HEK293 (cell line): ENCODE results near the gene CEP41.

Experiments used
- CTCF ChIA-PET: fragments of 350-600 bp; formaldehyde crosslinking; extraction: SDS; loops from one replicate; lab custom pipeline; 2021; ENCODE audit warnings: antibody characterized with exemption; lab: Yijun Ruan, JAX
- POLR2A ChIA-PET: fragments of 300-600 bp; formaldehyde crosslinking; extraction: SDS; loops from one replicate; lab custom pipeline; 2020; ENCODE audit warnings: antibody characterized with exemption, inconsistent platforms; lab: Yijun Ruan, JAX
- H3K27ac ChIP-seq: fragments of 200-500 bp; sonication (Bioruptor generic); 2 replicates; pipeline ENCODE4 v1.5.1; 2014; ENCODE audit warnings: low read depth, low read length, control low read depth, inconsistent platforms; ENCODE audit errors: extremely low read depth
- H3K36me3 ChIP-seq, 2 experiments: fragments of 200-500 bp in 1 of 2; sonication (Bioruptor generic) in 1 of 2; 1 replicate in 1 of 2; 2 replicates in 1 of 2; pipeline ENCODE4 v1.5.1; 2014 to 2017; ENCODE audit warnings: inconsistent platforms in 2 of 2, low read length in 2 of 2; ENCODE audit not compliant: control insufficient read depth in 2 of 2, insufficient read depth in 1 of 2
- H3K4me1 ChIP-seq: fragments of 200-500 bp; sonication (Bioruptor generic); 2 replicates; pipeline ENCODE4 v1.5.1; 2014; ENCODE audit warnings: mild to moderate bottlenecking, low read length, inconsistent platforms; ENCODE audit not compliant: control insufficient read depth, insufficient read depth
- H3K4me3 ChIP-seq: 2 replicates; pipeline ENCODE4 v1.5.1; 2011; ENCODE audit warnings: low read depth, mild to moderate bottlenecking, control low read depth, low read length, moderate library complexity
- H3K9me3 ChIP-seq: fragments of 200-500 bp; sonication (Bioruptor generic); 2 replicates; pipeline ENCODE4 v1.5.1; 2014; ENCODE audit warnings: low read depth, low read length, inconsistent platforms; ENCODE audit not compliant: control insufficient read depth, insufficient read depth
- BCL11A ChIP-seq: fragments of 450-650 bp; formaldehyde crosslinking; IDR thresholded peaks from 2 replicates; pipeline ENCODE4 v1.5.1; 2016; ENCODE audit warnings: low read depth, missing biosample characterization, missing genetic modification characterization
- GLI4 ChIP-seq: fragments of 450-650 bp; formaldehyde crosslinking; IDR thresholded peaks from 2 replicates; pipeline ENCODE4 v1.5.1; 2016; ENCODE audit warnings: missing biosample characterization, missing genetic modification characterization
- GLIS1 ChIP-seq: fragments of 450-650 bp; formaldehyde crosslinking; IDR thresholded peaks from 2 replicates; pipeline ENCODE4 v1.5.1; 2016; ENCODE audit warnings: missing biosample characterization, missing genetic modification characterization
- KLF9 ChIP-seq: fragments of 450-650 bp; formaldehyde crosslinking; IDR thresholded peaks from 2 replicates; pipeline ENCODE4 v1.5.1; 2016; ENCODE audit warnings: missing biosample characterization, missing genetic modification characterization, low read depth
- SCRT2 ChIP-seq: fragments of 450-650 bp; formaldehyde crosslinking; IDR thresholded peaks from 2 replicates; pipeline ENCODE4 v1.5.1; 2016; ENCODE audit warnings: missing biosample characterization, missing genetic modification characterization
- YY2 ChIP-seq: fragments of 450-650 bp; formaldehyde crosslinking; IDR thresholded peaks from 2 replicates; pipeline ENCODE4 v1.5.1; 2016; ENCODE audit warnings: missing biosample characterization, missing genetic modification characterization
- ZBTB26 ChIP-seq: fragments of 450-650 bp; formaldehyde crosslinking; optimal IDR thresholded peaks from 2 replicates; pipeline ENCODE3; 2016; ENCODE audit warnings: missing biosample characterization, mild to moderate bottlenecking, missing genetic modification characterization
- ZFHX2 ChIP-seq: fragments of 450-650 bp; formaldehyde crosslinking; conservative IDR thresholded peaks from 2 replicates; pipeline ENCODE4 v1.5.1; 2016; ENCODE audit warnings: missing biosample characterization, missing genetic modification characterization
- ZIC2 ChIP-seq: fragments of 450-650 bp; formaldehyde crosslinking; IDR thresholded peaks from 2 replicates; pipeline ENCODE4 v1.5.1; 2016; ENCODE audit warnings: missing biosample characterization, missing genetic modification characterization
- ZNF138 ChIP-seq: fragments of 450-650 bp; formaldehyde crosslinking; IDR thresholded peaks from 2 replicates; pipeline ENCODE4 v1.5.1; 2016; ENCODE audit warnings: missing biosample characterization, missing genetic modification characterization, borderline replicate concordance
- ZNF140 ChIP-seq: fragments of 450-650 bp; formaldehyde crosslinking; IDR thresholded peaks from 2 replicates; pipeline ENCODE4 v1.5.1; 2016; ENCODE audit warnings: missing biosample characterization, missing genetic modification characterization
- ZNF16 ChIP-seq: fragments of 450-650 bp; formaldehyde crosslinking; IDR thresholded peaks from 2 replicates; pipeline ENCODE4 v1.5.1; 2016; ENCODE audit warnings: low read depth, missing biosample characterization, missing genetic modification characterization
- ZNF19 ChIP-seq: fragments of 450-650 bp; formaldehyde crosslinking; IDR thresholded peaks from 2 replicates; pipeline ENCODE4; 2016; ENCODE audit warnings: missing biosample characterization, missing genetic modification characterization, low read depth
- ZNF24 ChIP-seq: fragments of 450-650 bp; formaldehyde crosslinking; IDR thresholded peaks from 2 replicates; pipeline ENCODE4 v1.5.1; 2016; ENCODE audit warnings: missing biosample characterization, missing genetic modification characterization
- ZNF391 ChIP-seq: fragments of 450-650 bp; formaldehyde crosslinking; IDR thresholded peaks from 2 replicates; pipeline ENCODE4 v1.5.1; 2016; ENCODE audit warnings: low read depth, missing biosample characterization, missing genetic modification characterization, borderline replicate concordance
- ZNF488 ChIP-seq: fragments of 450-650 bp; formaldehyde crosslinking; IDR thresholded peaks from 2 replicates; pipeline ENCODE4 v1.5.1; 2016; ENCODE audit warnings: missing biosample characterization, missing genetic modification characterization
- ZNF629 ChIP-seq: fragments of 450-650 bp; formaldehyde crosslinking; IDR thresholded peaks from 2 replicates; pipeline ENCODE4 v1.5.1; 2017; ENCODE audit warnings: missing biosample characterization, missing genetic modification characterization
- ZNF654 ChIP-seq: fragments of 450-650 bp; formaldehyde crosslinking; IDR thresholded peaks from 2 replicates; pipeline ENCODE4 v1.5.1; 2016; ENCODE audit warnings: low read depth, missing biosample characterization, missing genetic modification characterization
- ZNF664 ChIP-seq: fragments of 450-650 bp; formaldehyde crosslinking; IDR thresholded peaks from 2 replicates; pipeline ENCODE4 v1.5.1; 2016; ENCODE audit warnings: missing biosample characterization, missing genetic modification characterization
- ZNF776 ChIP-seq: fragments of 450-650 bp; formaldehyde crosslinking; IDR thresholded peaks from 2 replicates; pipeline ENCODE4 v1.5.0; 2017; ENCODE audit warnings: missing biosample characterization, missing genetic modification characterization, borderline replicate concordance
- ZSCAN16 ChIP-seq: fragments of 450-650 bp; formaldehyde crosslinking; IDR thresholded peaks from 2 replicates; pipeline ENCODE4 v1.5.1; 2016; ENCODE audit warnings: missing biosample characterization, missing genetic modification characterization
- ZSCAN23 ChIP-seq: fragments of 450-650 bp; formaldehyde crosslinking; IDR thresholded peaks from 2 replicates; pipeline ENCODE4 v1.5.1; 2016; ENCODE audit warnings: missing biosample characterization, missing genetic modification characterization

Gene CEP41

GRCh38 chr7:130430115-130430514 is 10.7 kb downstream of the CEP41 start (continued):
- no peak for TF ChIP-seq YY2 (tag by site-specific recombination)
- no peak for TF ChIP-seq BCL11A
- TF ChIP-seq ZNF488 (tag by site-specific recombination), result no peak

GRCh38 chr7:130429019-130429418 is 11.8 kb downstream of the CEP41 start:
- Histone ChIP-seq H3K27ac (no peak overlapping the region), H3K36me3 (no peaks in the 10 kb centered on the region; a peak in 1 of 3 replicates), H3K4me1 (peaks cover 5% of the 10 kb centered on the region; the same call in 1 of the 2 replicates), H3K4me3 (no peak overlapping the region), H3K9me3 (no peaks in the 10 kb centered on the region)
- ChIA-PET POLR2A (interaction anchor here (0.6 kb wide), 1 partner anchor 765 kb away, joined by 3 read pairs; no protein-coding TSS in a partner anchor), CTCF (no interaction called here)
- TF ChIP-seq ZIC2 (tag by site-specific recombination), result peak; percentile 92
- TF ChIP-seq SCRT2 (tag by site-specific recombination), result no peak

GRCh38 chr7:130426564-130426963 is 14.3 kb downstream of the CEP41 start:
- H3K4me1 ChIP-seq, result peaks cover 5% of the 10 kb centered on the region; the same call in 1 of the 2 replicates
- no peak overlapping the region for H3K4me3 ChIP-seq
- no peak for TF ChIP-seq ZNF140
- no peak for TF ChIP-seq ZSCAN16 (tag by site-specific recombination)
- TF ChIP-seq ZNF629 (tag by site-specific recombination), result no peak
- TF ChIP-seq ZNF19 (tag by site-specific recombination), result no peak
- no peak for TF ChIP-seq ZBTB26
- no peak for TF ChIP-seq ZSCAN23 (tag by site-specific recombination)
- no peak for TF ChIP-seq GLIS1 (tag by site-specific recombination)
- TF ChIP-seq ZNF776 (tag by site-specific recombination), result no peak
- no peak for TF ChIP-seq ZNF391 (tag by site-specific recombination)
- TF ChIP-seq ZNF664 (tag by site-specific recombination), result no peak
- TF ChIP-seq ZNF138 (tag by site-specific recombination), result no peak
- TF ChIP-seq, all 188 proteins: peak for 0
- CTCF ChIA-PET, result no interaction called here
- no peak overlapping the region for H3K27ac ChIP-seq
- H3K36me3 ChIP-seq, result no peaks in the 10 kb centered on the region; a peak in 1 of 3 replicates
- H3K9me3 ChIP-seq, result no peaks in the 10 kb centered on the region
- POLR2A ChIA-PET, result no interaction called here

- Histone ChIP-seq H3K4me3 (no peak overlapping the region), H3K36me3 (no peaks in the 10 kb centered on the region; a peak in 1 of 3 replicates), H3K4me1 (peaks cover 5% of the 10 kb centered on the region; the same call in 1 of the 2 replicates), H3K9me3 (no peaks in the 10 kb centered on the region), H3K27ac (no peak overlapping the region)
- ChIA-PET POLR2A (no interaction called here), CTCF (no interaction called here)
- TF ChIP-seq ZNF654 (tag by site-specific recombination), result no peak
- TF ChIP-seq ZNF16 (tag by site-specific recombination), result no peak
- peak; percentile 58; the same call in 1 of the 2 replicates for TF ChIP-seq ZFHX2
- TF ChIP-seq ZNF24, result no peak
- no peak for TF ChIP-seq GLI4 (tag by site-specific recombination)
- TF ChIP-seq KLF9, result 0 out of 2 replicates have a peak, but pooled peaks have one; percentile 39
Observed at GRCh38 chr7:130425796-130426195, 15.0 kb downstream of the CEP41 start.
